GM21576 (cell line): ENCODE results near the gene ARHGAP12.
A peak's percentile ranks its signal among the peaks of the same experiment; 100 is the strongest.
"Not testable (repeated sequence)": the region's sequence is repeated elsewhere in the genome, so short reads cannot be mapped to it uniquely, and the experiment has no call there.

ENCODE experiments used
- ATAC-seq: cut with Tn5 transposase; IDR thresholded peaks from one replicate; pipeline ENCODE4 v1.9.1; 2021; ENCODE audit warnings: mild to moderate bottlenecking, moderate library complexity; ENCODE audit not compliant: unreplicated experiment

The ARHGAP12 gene, protein sequence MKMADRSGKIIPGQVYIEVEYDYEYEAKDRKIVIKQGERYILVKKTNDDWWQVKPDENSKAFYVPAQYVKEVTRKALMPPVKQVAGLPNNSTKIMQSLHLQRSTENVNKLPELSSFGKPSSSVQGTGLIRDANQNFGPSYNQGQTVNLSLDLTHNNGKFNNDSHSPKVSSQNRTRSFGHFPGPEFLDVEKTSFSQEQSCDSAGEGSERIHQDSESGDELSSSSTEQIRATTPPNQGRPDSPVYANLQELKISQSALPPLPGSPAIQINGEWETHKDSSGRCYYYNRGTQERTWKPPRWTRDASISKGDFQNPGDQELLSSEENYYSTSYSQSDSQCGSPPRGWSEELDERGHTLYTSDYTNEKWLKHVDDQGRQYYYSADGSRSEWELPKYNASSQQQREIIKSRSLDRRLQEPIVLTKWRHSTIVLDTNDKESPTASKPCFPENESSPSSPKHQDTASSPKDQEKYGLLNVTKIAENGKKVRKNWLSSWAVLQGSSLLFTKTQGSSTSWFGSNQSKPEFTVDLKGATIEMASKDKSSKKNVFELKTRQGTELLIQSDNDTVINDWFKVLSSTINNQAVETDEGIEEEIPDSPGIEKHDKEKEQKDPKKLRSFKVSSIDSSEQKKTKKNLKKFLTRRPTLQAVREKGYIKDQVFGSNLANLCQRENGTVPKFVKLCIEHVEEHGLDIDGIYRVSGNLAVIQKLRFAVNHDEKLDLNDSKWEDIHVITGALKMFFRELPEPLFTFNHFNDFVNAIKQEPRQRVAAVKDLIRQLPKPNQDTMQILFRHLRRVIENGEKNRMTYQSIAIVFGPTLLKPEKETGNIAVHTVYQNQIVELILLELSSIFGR

DNA sequence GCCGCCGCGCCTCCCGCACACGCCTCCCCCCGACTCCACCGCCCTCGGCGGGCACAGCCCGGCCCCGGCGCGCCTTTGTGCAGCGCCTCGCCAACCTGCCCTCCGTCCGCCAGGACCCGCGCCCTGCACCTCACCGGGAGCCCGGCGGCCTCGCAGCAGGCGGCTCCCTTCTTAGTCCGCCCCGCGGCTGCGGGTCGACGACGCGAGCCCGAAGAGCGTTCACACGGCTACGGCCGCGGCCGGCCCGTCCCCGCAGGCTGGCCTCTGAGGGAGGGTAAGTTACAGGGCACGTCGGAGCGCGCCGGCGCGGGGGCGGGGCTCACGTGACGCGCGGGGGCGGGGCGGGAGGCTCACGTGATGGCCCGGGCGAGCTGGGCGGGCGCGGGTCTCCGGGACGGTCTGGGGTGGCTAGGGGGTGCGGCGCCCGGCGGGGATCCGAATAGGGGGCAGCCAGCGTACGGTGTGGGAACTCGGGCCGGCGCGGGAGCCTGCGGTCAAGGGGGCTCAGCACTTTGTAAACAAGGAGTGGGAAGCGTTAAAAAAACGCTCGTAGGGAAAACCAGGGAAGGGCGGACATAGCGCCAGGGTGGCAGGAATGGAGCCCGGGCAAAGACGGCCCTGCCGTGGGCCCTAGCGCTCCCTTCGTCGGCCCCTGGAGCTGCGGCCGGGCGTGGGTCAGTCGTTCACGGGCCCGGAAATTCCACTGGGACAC lies at the start of gene ARHGAP12:
ARHGAP12 (minus strand) TSS at position 283 of the 712 bp plus-strand sequence. CDS start 19,976 bp downstream, outside the sequence.
- peak; percentile 62 for ATAC-seq

DNA sequence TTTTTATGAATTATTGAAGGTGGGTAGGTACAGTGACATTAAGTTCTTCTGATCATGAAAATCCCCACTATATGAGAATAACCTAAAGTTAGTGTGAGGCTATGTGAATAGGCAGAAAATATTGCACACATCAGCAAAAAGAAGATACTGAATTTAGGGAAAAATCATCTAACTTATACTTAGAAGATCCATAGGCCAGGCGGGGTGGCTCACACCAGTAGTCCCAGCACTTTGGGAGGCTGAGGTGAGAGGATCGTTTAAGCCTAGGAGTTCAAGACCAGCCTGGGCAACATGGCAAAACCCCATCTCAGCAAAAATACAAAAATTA lies 49.5 kb upstream of the ARHGAP12 start:
- no peak for ATAC-seq

DNA sequence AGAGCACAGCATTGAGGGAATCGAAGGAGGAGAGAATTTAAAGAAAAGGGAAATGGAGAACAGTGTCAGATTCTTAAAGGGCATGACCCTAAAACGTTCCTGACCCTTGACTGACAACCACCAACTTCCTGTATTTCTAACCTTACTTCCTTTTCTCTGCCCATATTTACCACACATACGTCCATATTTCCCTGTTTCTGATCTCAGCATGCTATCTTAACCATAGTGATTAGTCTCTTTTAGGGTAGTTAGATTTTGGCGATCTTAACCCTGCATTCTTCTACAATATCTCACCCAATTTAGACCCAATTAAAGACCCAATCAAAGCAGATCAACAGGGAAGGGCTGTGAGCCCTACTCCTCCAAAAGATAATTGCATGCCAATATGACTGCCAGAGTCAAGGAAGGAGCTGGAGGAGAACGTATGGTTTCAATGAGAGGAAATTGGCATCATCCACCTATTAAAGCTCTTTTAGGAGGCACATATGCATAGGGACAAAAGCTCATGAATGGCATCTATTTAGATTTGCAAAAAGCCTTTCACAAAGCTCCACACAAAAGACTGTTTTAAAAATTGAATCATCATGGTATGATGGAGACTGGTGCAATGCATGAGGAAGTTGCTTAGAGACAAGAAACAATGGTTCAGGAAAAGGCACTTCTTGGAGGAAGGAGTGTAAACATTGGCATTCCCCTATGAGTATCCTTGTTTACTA lies 49.0 kb upstream of the ARHGAP12 start:
- no peak for ATAC-seq

DNA sequence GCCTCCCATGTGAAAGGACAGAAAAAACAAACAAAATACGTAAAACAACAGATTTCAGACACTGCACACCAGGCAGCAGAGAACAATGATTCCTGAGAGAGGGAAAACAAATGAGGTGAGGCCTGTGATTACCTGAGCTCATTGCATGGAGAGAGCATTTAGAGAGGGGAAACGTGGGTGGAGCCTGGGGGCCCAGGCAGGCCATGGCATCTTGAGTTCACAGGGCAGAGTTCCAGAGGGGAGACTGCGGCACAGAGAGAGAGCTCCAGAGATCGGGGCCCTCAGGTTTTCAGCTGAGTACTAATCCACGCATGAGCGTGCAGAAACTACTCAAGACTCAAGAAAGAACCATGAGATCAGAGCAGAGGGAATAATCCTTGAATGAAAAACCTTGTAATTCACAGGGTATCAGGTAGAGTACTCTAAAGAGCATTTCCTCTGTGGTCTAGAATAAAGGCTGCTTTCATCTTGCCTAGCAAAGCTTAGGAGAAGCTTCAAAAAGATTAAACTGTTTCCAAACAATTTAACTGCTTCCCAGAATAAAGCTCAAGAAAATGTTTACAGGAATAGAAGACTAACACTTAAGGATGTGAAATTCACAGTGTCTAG lies 46.6 kb upstream of the ARHGAP12 start:
- no peak for ATAC-seq

DNA sequence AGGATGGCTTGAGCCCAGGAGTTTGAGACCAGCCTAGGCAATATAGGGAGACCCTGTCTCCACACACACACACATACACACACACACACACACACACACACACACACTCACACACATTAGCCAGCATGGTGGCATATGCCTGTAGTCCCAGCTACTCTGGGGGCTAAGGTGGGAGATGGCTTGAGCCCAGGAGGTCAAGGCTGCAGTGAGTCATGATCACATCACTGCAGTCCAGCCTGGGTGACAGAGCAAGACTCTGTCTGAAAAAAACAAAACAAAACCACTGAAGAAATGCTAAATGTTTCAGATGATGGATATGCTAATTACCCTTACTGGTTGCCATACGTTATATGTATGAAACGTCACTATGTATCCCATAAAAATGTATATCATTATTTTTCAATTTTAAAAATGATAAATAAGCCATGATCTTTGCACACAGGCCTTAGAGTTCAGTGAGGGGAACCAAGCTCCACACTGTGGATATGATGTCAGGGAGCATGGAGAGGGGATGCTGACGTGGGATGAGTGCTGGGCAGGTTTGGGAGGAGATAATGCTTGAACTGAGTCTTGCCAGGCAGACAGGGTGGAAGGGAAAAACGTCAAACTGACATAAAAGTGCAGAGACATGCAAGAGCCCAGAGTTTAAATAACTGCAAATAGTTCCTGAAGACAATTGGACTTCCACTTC lies 45.9 kb upstream of the ARHGAP12 start:
- no peak for ATAC-seq

DNA sequence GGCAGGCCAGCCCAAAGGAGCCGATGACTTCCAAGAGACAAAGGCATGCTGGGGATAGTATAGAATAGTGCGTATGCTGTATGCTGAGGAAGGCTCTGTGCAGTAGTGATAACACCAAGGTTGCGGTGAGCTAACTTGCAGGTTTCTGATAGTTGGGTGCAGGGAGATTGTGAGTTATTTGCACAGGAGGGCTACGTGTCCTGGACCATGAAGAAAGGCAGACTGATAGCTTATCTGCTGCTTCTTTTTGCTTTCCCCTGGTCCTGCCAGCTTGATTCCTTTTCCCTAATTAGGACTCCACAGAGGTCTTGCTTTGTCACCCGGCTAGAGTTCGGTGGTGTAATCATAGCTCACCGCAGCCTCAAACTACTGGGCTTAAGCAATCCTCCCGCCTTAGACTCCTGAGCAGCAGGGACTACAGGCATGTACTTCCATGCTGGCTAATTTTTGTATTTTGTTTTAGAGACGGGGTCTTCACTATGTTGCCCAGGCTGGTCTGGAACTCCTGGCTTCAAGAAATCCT lies 43.9 kb upstream of the ARHGAP12 start:
- ATAC-seq: no peak

DNA sequence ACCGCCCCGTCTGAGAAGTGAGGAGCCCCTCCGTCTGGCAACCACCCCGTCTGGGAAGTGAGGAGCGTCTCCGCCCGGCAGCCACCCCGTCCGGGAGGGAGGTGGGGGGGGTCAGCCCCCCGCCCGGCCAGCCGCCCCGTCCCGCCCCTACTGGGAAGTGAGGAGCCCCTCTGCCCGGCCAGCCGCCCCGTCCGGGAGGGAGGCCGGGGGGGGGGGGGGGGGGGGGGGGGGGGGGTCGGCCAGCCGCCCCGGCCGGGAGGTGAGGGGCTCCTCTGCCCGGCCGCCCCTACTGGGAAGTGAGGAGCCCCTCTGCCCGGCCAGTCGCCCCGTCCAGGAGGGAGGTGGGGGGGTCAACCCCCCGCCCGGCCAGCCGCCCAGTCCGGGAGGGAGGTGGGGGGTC lies 41.2 kb upstream of the ARHGAP12 start:
- not testable (repeated sequence) for ATAC-seq

DNA sequence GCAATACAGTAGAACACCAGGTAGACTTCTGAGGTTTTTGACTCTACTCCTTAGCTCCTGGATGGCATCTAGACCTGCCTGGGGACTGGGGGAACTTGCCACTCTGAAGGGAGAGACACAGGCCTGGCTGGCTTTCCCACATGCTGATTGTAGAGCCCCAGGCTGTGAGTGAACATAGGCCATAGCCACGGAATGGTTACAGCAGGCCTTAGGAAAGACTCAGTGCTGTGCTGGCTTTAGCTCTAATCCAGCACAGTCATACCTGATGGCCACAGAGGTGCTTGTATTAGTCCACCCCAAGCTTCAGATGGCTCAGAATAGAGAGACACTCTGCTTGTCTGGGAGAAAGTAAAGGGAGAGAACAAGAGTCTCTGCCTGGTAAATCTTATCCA lies 35.0 kb upstream of the ARHGAP12 start:
- ATAC-seq: no peak

DNA sequence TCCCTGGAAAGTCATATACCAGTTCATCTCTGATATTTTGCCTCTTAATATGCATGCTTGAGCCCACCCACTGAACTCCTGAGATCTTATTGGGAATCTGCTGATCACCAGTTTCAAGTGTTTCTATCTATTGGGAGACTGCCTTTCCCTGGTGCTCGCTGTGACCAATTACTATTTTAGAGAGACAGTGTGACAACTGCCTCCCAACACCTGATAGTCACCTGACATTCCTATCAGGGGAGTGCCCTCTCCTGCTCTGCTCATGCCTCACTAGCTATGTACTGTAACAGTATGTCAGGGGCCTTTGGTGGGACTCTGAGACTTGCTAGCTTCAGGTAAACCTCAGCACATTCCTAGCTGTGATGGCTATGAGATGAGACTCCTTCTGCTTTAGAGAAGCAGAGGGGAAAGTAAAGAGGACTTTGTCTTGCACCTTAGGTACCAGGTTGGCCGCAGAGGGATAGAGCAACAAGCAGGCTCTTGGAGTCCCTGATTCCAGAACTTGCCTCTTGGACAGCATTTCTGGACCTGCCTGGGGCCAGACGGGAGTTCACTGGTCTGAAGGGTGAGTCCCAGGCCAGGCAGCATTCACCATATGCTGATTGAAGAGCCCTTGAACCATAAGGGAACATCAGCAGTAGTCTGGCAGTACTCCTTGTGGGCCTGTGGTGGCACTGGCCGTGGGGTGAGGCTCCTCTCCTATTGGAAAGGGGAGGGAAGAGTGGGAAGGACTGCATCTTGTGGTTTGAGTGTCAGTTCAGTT lies 34.4 kb upstream of the ARHGAP12 start:
- no peak for ATAC-seq

DNA sequence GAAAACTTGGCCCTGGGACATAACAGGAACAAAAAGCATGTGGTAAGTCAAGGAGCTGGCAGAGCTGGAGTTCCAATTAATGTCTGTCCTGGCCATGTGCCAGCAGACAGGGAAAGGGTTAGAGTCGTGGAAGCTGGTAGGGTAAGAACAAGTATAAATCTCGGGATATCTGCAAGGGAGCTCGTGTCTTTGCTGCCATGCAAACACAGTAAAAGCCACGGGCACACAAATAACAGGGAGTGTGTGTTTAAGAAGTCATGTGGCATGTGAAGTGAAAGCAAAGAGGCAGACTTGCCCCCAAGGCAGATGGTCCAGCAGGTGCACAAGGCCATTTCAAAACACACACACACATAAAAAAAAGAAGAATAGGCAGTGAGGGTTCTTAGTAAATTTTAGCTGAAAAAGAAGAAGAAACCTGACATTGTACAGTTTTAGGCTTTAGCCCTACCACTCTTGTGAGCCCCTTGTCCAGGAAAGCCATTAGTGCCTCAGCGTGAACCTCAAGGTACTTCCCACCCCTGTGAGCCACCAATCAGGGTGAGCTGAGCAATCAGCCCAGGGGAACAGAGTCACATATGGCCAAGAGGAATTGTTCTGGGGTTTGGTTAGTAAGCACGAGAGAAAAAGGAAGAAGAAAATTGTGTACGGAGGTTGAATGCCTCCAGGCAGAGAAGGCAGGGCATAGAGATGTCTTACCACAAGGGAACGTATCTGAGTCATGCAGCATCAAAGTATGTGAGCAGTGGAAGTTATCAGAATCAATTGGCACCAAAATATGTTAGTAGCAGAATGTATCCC lies 32.8 kb upstream of the ARHGAP12 start:
- no peak for ATAC-seq

DNA sequence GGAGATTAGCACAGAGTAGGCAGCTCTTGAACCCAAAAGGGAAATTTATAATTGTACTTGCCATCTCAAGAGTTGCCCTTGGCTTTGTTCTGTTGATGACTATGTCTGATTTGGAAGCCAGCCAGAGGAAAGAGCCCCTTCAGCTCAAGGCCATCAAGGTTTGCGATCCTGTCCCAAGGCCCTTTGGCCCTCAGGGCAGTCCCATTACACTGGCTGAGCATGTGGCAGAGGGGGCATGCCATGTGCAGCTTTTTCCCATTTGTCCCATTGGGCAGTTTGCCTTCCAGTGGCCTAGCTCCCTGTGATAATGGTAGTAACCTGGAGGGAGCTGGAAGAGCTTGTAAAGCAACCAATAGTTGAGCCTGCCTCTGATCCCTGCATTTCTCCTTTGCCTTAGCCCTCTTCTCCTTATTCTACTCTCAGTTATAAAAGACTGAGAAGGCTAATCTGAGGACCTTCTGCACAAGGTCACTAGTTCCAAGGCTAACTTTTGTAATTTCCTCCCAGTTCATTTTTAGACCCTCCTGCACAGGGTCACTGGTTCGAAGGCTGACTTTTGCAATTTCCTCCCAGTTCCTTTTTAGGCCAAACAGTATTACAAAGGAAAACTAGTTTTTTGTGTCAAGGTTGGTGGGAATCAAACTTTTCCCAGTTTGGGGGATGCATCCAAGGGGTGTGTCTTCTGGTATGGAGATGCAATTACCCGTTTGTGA lies 31.0 kb upstream of the ARHGAP12 start:
- ATAC-seq: no peak

DNA sequence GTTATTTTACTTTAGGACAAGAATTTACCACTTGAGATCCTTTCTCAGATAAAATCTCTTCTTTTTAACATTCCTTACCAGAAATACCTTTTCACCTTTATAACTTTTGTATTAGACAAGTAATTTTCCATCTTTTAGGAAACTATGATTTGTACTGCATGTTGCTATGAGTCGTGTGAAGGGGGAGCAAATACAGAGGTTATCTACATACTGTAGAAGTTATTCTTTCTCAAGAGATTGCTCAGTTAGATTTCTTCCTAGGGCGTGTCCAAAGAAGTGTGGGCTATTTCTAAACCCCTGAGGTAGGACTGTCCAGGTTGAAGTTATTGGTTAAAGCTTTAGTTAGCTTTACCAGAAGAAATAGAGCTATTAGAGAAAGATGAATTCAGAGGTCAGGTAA lies 30.2 kb upstream of the ARHGAP12 start:
- no peak for ATAC-seq

DNA sequence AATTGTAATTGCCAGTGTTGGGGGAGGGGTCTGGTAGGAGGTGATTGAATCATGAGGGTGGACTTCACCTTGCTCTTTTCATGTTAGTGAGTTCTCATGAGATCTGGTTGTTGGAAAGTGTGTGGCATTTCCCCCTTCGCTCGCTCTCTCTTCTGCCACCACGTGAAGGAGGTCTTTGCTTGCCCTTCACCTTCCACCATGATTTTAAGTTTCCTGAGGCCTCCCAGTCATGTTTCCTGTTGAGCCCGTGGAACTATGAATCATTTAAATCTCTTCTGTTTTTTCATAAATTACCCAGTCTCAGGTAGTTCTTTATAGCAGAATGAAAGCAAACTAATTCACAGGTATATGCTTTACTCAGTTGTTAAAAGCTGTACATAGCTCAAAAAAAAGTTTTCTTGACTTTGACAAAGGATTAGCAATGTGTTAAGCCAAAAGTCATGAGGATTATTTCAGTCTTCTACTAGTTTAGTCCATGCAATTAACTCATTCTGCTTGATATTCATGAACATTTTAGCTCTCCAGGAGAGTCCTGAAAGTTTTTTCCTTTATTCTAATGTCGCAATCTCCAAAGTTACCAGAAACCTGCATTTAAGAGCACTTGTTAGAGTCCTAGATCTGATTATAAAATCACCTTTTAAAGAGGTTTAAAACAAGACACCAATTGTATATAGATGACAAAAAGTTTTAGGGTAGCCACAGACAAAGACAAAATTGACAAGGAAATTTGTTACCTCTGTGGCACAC lies 27.7 kb upstream of the ARHGAP12 start:
- ATAC-seq: no peak

DNA sequence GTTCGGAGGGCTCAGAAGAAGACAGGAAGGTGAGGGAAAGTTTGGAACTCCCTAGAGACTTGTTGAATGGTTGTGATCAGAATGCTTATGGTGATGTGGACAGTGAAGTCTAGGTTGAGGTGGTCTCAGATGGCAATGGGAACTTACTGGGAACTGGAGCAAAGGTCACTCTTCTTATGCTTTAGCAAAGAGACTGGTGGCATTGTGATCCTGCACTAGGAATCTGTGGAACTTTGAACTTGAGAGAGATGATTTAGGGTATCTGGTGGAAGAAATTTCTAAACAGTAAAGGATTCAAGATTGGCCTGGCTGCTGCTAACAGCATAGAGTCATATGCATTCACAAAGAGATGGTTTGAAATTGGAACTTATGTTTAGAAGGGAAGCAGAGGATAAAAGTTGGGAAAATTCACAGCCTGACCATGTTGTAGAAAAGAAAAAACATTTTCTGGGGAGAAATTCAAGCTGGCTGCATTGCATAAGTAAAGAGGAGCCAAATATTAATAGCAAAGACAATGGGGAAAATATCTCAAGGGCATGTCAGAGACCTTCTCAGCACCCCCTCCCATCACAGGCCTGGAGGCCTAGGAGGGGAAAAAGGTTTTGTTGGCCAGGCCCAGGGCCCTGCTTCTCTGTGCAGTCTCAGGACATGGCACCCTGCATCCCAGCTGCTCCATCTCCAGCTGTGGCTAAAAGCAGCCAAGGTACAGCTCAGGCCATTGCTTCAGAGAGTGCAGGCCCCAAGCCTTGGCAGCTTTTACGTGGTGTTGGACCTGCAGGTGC lies 26.0 kb upstream of the ARHGAP12 start:
- no peak for ATAC-seq

DNA sequence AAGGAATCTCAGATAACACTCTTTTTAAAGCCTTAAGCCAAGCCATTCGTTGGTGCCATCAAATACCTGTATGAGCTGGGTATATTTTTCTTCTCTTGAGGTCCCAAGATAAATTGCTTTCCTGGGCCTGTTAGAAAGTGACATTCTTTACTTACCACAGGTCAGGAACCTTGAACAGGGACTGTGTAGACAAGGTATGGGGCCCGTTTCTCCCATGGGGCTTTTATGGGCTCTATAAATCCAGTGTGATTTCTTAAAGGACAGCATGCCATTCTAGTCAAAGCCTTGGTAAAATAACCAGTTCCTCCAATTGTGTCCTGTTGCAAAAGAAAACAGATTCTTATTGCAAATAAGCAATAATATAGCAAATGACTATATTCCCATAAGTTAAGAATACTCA lies 24.8 kb upstream of the ARHGAP12 start:
- no peak for ATAC-seq

DNA sequence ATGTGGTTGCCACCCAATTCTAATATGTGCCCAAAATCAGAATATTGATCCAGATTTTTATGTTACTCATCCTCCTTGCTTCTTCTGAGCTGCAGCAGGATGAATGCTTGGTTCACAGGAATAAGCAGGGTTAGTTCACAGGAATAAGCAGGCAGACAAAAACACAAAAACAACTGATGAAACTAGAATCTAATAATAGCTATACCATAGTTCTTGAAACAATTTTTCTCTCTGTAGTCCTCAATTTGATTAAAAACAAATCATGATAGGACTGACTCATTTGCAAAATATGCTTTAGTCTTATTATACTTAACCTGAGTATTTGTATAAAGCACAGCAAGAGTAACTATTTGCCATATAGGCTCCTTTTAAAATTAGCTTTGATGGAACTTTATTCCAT lies 24.4 kb upstream of the ARHGAP12 start:
- ATAC-seq: no peak
